Stimulated activated CD4-positive, alpha-beta T cell treated with anti-CD3 and anti-CD28 coated beads, Interleukin-1b, Interleukin-23, amount 100 ng/mL, for 48 hours (primary cell): ENCODE data around the gene NEIL1.
"Not testable (repeated sequence)": the region's sequence is repeated elsewhere in the genome, so short reads cannot be mapped to it uniquely, and the experiment has no call there.

Experiments
- DNase-seq: peaks from one replicate; pipeline ENCODE4 v3.0.0-alpha.2; 2020

NEIL1 gene

GRCh38 chr15:75333654-75334419 lies 13.0 kb upstream of the NEIL1 start:
- DNase-seq: not testable (repeated sequence)

- DNase-seq: no peak
These were observed 11.5 kb upstream of the NEIL1 start for GRCh38 chr15:75335313-75335704.

GRCh38 chr15:75335705-75336355 lies 11.0 kb upstream of the NEIL1 start, which contains the start of gene COMMD4:
Gene COMMD4, plus strand, starts transcription at chr15:75336063. Its CDS starts 27 bp downstream, at chr15:75336090.
- peak; percentile 89 for DNase-seq

GRCh38 chr15:75338661-75339240 lies 8.1 kb upstream of the NEIL1 start:
- DNase-seq: no peak

GRCh38 chr15:75339531-75340240 lies 7.2 kb upstream of the NEIL1 start:
- no peak for DNase-seq

- no peak for DNase-seq
These were observed 4.6 kb upstream of the NEIL1 start for GRCh38 chr15:75342221-75342620.

- not testable (repeated sequence) for DNase-seq
These were observed 2.9 kb upstream of the NEIL1 start for GRCh38 chr15:75343953-75344352.

- peak; percentile 49 for DNase-seq
These were observed 589 bp downstream of the NEIL1 start for GRCh38 chr15:75347222-75348033.

GRCh38 chr15:75348034-75348561 lies 1.3 kb downstream of the NEIL1 start:
- no peak for DNase-seq

- DNase-seq: no peak
These were observed 1.9 kb downstream of the NEIL1 start for GRCh38 chr15:75348562-75349350.

- not testable (repeated sequence) for DNase-seq
These were observed 2.5 kb downstream of the NEIL1 start for GRCh38 chr15:75349351-75349669.

- DNase-seq: peak; percentile 78
These were observed 3.2 kb downstream of the NEIL1 start for GRCh38 chr15:75349851-75350588.

GRCh38 chr15:75350601-75351361 lies 3.9 kb downstream of the NEIL1 start:
- DNase-seq: no peak

- DNase-seq: no peak
These were observed 5.6 kb downstream of the NEIL1 start for GRCh38 chr15:75352186-75353080.

- DNase-seq: no peak
These were observed 6.8 kb downstream of the NEIL1 start for GRCh38 chr15:75353604-75354003.

GRCh38 chr15:75354454-75354853 lies 7.6 kb downstream of the NEIL1 start:
- DNase-seq: no peak

GRCh38 chr15:75355369-75355768 lies 8.5 kb downstream of the NEIL1 start:
- no peak for DNase-seq

GRCh38 chr15:75356006-75356405 lies 9.2 kb downstream of the NEIL1 start:
- no peak for DNase-seq

- DNase-seq: no peak
These were observed 9.7 kb downstream of the NEIL1 start for GRCh38 chr15:75356517-75356916.
